PC-9 (cell line): Measurements from ENCODE around the gene CAPZB. TPM values are rescaled to one million over a fixed set of nuclear protein-coding genes. Genes with fewer than 3 reads are reported as not detected.

ENCODE experiments used
- BruUV-seq: library from RNA; stranded (reverse); fragments of 400-500 nt; replicated peaks from 2 replicates; lab custom pipeline; 2021; lab: Mats Ljungman, UMichigan
- CTCF ChIA-PET: fragments of 300-600 bp; sonication (Branson Sonifier 250); formaldehyde crosslinking; loops from one replicate; lab custom pipeline; 2022; ENCODE audit warnings: antibody characterized with exemption; lab: Charles Lee
- POLR2A ChIA-PET: fragments of 300-600 bp; sonication (Branson Sonifier 250); formaldehyde crosslinking; loops from one replicate; lab custom pipeline; 2022; ENCODE audit warnings: antibody characterized with exemption; ENCODE audit not compliant: unreplicated experiment; lab: Charles Lee
- DNase-seq, 2 experiments: peaks; one replicate each; pipeline versions ENCODE4 v3.0.0 to v3.0.0-alpha.2; 2015 to 2022; ENCODE audit warnings: mixed read lengths in 1 of 2
- H2AFZ ChIP-seq: fragments of 200-600 bp; sonication (generic); 2 replicates; pipeline ENCODE4 v1.8.1; 2017; ENCODE audit warnings: antibody characterized with exemption
- H3F3A ChIP-seq: fragments of 200-600 bp; sonication (generic); 2 replicates; pipeline ENCODE4 v1.8.1; 2017; ENCODE audit warnings: antibody characterized with exemption, mild to moderate bottlenecking, low read depth; ENCODE audit not compliant: insufficient read depth
- H3K27ac ChIP-seq: fragments of 200-600 bp; sonication (generic); 2 replicates; pipeline ENCODE4 v1.6.1; 2016; ENCODE audit warnings: mixed run types
- H3K27me3 ChIP-seq: fragments of 200-600 bp; sonication (generic); 2 replicates; pipeline ENCODE4 v1.6.1; 2016; ENCODE audit warnings: low read depth, mixed run types; ENCODE audit not compliant: insufficient read depth
- H3K36me3 ChIP-seq: fragments of 200-600 bp; sonication (generic); 2 replicates; pipeline ENCODE4 v1.6.1; 2016; ENCODE audit warnings: low read depth, mixed run types
- H3K4me1 ChIP-seq: fragments of 200-600 bp; sonication (generic); replicated peaks from 2 replicates; pipeline ENCODE4 v1.6.1; 2016; ENCODE audit warnings: mixed run types; ENCODE audit not compliant: insufficient read depth
- H3K4me2 ChIP-seq: fragments of 200-600 bp; sonication (generic); 2 replicates; pipeline ENCODE4 v1.6.1; 2017; ENCODE audit warnings: mixed run types
- H3K4me3 ChIP-seq: fragments of 200-600 bp; sonication (generic); 2 replicates; pipeline ENCODE4 v1.6.1; 2016; ENCODE audit warnings: mixed run types
- H3K79me2 ChIP-seq: fragments of 200-600 bp; sonication (generic); 2 replicates; pipeline ENCODE4 v1.6.1; 2017; ENCODE audit warnings: low read depth, mixed run types
- H3K9me2 ChIP-seq: fragments of 200-600 bp; sonication (generic); 2 replicates; pipeline ENCODE4 v1.8.1; 2017; ENCODE audit warnings: mild to moderate bottlenecking; ENCODE audit not compliant: insufficient read depth
- H3K9me3 ChIP-seq: fragments of 200-600 bp; sonication (generic); 2 replicates; pipeline ENCODE4 v1.8.1; 2016; ENCODE audit warnings: low read depth; ENCODE audit not compliant: insufficient read depth
- H4K20me1 ChIP-seq: fragments of 200-600 bp; sonication (generic); 2 replicates; pipeline ENCODE4 v1.8.1; 2017; ENCODE audit not compliant: insufficient read depth
- EZH2 ChIP-seq: fragments of 200-600 bp; sonication (generic); IDR thresholded peaks from 2 replicates; pipeline ENCODE4 v1.8.0; 2017; ENCODE audit warnings: antibody characterized with exemption, low read depth
- intact Hi-C: fragments of 100-400 bp; cut with micrococcal nuclease; formaldehyde crosslinking; loops from one replicate; pipeline ENCODE4 v1.10.0; 2022; ENCODE audit not compliant: unreplicated experiment
- total RNA-seq: library from RNA; stranded (reverse); gene quantifications from 2 replicates; pipeline ENCODE4 v1.2.3, GENCODE V29; 2021
- TF ChIP-seq, protein P1 (sequence below): fragments of 200-600 bp; sonication (generic); conservative IDR thresholded peaks from 2 replicates; pipeline ENCODE4 v1.6.1; 2017; ENCODE audit warnings: mixed run types, antibody characterized with exemption, mild to moderate bottlenecking, moderate library complexity

CAPZB gene
- total RNA-seq, 1 experiment from 2014 or later: 222 TPM

DNA sequence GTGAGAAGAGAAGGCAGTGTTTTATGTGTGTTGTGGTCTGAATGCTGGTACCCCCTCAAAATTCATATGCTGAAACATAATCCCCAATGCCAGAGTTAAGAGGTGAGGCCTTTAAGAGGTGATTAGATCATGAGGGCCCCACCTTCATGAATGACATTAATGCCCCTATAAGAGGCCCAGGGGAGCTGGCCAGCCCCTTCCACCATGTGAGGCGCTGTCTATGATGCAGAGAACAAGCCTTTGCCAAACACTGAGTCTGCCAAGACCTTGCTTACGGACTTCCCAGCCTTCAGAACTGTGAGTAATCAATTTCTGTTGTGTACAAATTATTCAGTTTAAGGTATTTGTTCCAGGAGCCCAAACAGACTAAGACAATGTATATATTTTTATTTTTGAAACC lies 20.2 kb downstream of the CAPZB start:
- Histone ChIP-seq H3K79me2 (peaks cover 66% of the 10 kb centered on the region), H4K20me1 (peaks cover 21% of the 10 kb centered on the region), H3K9me2 (no peaks in the 10 kb centered on the region), H2AFZ (no peak overlapping the region), H3K4me2 (no peak overlapping the region), H3F3A (peaks cover 4% of the 10 kb centered on the region; the same call in 1 of the 2 replicates), H3K4me1 (peaks cover 15% of the 10 kb centered on the region), H3K4me3 (no peak overlapping the region), H3K36me3 (no peaks in the 10 kb centered on the region), H3K27ac (no peak overlapping the region), H3K27me3 (no peaks in the 10 kb centered on the region), H3K9me3 (no peaks in the 10 kb centered on the region)
- no peak for TF ChIP-seq EZH2
- TF ChIP-seq, protein P1, sequence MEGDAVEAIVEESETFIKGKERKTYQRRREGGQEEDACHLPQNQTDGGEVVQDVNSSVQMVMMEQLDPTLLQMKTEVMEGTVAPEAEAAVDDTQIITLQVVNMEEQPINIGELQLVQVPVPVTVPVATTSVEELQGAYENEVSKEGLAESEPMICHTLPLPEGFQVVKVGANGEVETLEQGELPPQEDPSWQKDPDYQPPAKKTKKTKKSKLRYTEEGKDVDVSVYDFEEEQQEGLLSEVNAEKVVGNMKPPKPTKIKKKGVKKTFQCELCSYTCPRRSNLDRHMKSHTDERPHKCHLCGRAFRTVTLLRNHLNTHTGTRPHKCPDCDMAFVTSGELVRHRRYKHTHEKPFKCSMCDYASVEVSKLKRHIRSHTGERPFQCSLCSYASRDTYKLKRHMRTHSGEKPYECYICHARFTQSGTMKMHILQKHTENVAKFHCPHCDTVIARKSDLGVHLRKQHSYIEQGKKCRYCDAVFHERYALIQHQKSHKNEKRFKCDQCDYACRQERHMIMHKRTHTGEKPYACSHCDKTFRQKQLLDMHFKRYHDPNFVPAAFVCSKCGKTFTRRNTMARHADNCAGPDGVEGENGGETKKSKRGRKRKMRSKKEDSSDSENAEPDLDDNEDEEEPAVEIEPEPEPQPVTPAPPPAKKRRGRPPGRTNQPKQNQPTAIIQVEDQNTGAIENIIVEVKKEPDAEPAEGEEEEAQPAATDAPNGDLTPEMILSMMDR: no peak
- BruUV-seq: no TSS peak
- no peak for DNase-seq
- intact Hi-C loops: no loop called here
- ChIA-PET CTCF (no interaction called here), POLR2A (no interaction called here)

DNA sequence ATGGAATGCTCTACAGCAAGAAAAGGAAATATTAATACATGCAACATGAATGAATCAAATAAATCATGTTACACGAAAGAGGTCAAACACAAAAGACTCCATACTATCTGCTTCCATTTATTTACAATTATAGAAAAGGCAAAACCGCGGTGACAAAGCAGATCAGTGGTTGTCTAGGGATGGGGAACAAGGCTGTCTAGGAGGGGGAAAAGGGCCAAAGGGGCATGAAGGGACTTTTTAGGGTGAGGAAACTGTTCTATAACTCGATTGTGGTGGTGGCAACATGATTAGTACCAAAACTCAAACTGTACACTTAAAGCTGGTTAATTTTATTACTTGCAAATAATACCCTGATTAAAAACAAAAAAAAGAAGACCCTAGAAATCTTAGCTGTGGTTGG lies 20.6 kb downstream of the CAPZB start:
- DNase-seq: no peak
- no peak overlapping the region for H3K27ac ChIP-seq
- H3K9me2 ChIP-seq: no peaks in the 10 kb centered on the region
- ChIA-PET POLR2A (no interaction called here), CTCF (no interaction called here)
- H3K4me2 ChIP-seq: no peak overlapping the region
- no peaks in the 10 kb centered on the region for H3K27me3 ChIP-seq
- H3K79me2 ChIP-seq: peaks cover 65% of the 10 kb centered on the region
- peaks cover 20% of the 10 kb centered on the region for H4K20me1 ChIP-seq
- no peaks in the 10 kb centered on the region for H3K9me3 ChIP-seq
- H2AFZ ChIP-seq: no peak overlapping the region
- H3F3A ChIP-seq: peaks cover under 1% of the 10 kb centered on the region; the same call in 1 of the 2 replicates
- no peak overlapping the region for H3K4me3 ChIP-seq
- BruUV-seq: no TSS peak
- H3K4me1 ChIP-seq: peaks cover 10% of the 10 kb centered on the region
- intact Hi-C loops: no loop called here
- TF ChIP-seq, protein P1: no peak
- no peaks in the 10 kb centered on the region for H3K36me3 ChIP-seq

GRCh38 chr1:19463504-19463803 lies 21.9 kb downstream of the CAPZB start:
- Histone ChIP-seq H3K4me3 (no peak overlapping the region), H3K9me2 (no peaks in the 10 kb centered on the region), H3F3A (no peaks in the 10 kb centered on the region), H3K27me3 (no peaks in the 10 kb centered on the region), H4K20me1 (peaks cover 14% of the 10 kb centered on the region; the same call in 1 of the 2 replicates), H3K27ac (no peak overlapping the region), H3K79me2 (peaks cover 63% of the 10 kb centered on the region), H3K9me3 (no peaks in the 10 kb centered on the region), H3K4me2 (no peak overlapping the region), H2AFZ (no peak overlapping the region), H3K36me3 (no peaks in the 10 kb centered on the region), H3K4me1 (no peaks in the 10 kb centered on the region)
- ChIA-PET CTCF (no interaction called here), POLR2A (no interaction called here)
- no TSS peak for BruUV-seq
- DNase-seq: no peak
- intact Hi-C loops: no loop called here
- no peak for TF ChIP-seq EZH2
- TF ChIP-seq, protein P1: no peak
